Tibial nerve (tissue), 4 donors: ENCODE data around the gene UBE2O. TPM values are rescaled to one million over a fixed set of nuclear protein-coding genes. Genes with fewer than 3 reads are reported as not detected.

ENCODE experiments used
- DNase-seq, 2 donors: peaks; one replicate each; pipeline ENCODE4 v3.0.0-alpha.2; 2019; ENCODE audit warnings: low spot score in 2 of 2
- H3K27ac ChIP-seq, 4 donors: fragments of 200-600 bp; sonication (generic) in 3 of 4; one replicate each; pipeline ENCODE4 v1.5.1; 2017 to 2019; ENCODE audit warnings: mild to moderate bottlenecking in 1 of 4
- H3K27me3 ChIP-seq, 2 donors: fragments of 200-600 bp; sonication (generic) in 1 of 2; one replicate each; pipeline versions ENCODE4 v1.5.1 to v1.6.0; 2017 to 2019
- H3K36me3 ChIP-seq, 3 donors: fragments of 200-600 bp; sonication (generic); one replicate each; pipeline ENCODE4 v1.5.1; 2018 to 2019
- H3K4me1 ChIP-seq, 4 donors: fragments of 200-600 bp; sonication (generic) in 3 of 4; one replicate each; pipeline ENCODE4 v1.5.1; 2017 to 2019
- H3K4me3 ChIP-seq, 4 donors: fragments of 200-600 bp; sonication (generic) in 3 of 4; one replicate each; pipeline ENCODE4 v1.5.1; 2017 to 2019; ENCODE audit warnings: mild to moderate bottlenecking in 1 of 4, moderate library complexity in 1 of 4
- H3K9me3 ChIP-seq, 4 donors: fragments of 200-600 bp; sonication (generic) in 3 of 4; one replicate each; pipeline ENCODE4 v1.5.1; 2017 to 2019
- CTCF ChIP-seq, 5 experiments: fragments of 200-600 bp in 3 of 5; fragments of 450-650 bp in 2 of 5; sonication (generic) in 3 of 5; IDR thresholded peaks; one replicate each; pipeline ENCODE4 v1.5.1; 2016 to 2019; ENCODE audit warnings: antibody characterized with exemption in 5 of 5, mild to moderate bottlenecking in 3 of 5, moderate library complexity in 2 of 5
- EP300 ChIP-seq, 2 donors: sonication (generic); formaldehyde crosslinking; IDR thresholded peaks; one replicate each; pipeline ENCODE4 v1.6.1; 2017; ENCODE audit warnings: antibody characterized with exemption in 2 of 2, mild to moderate bottlenecking in 1 of 2
- POLR2A ChIP-seq, 2 donors: fragments of 450-650 bp; IDR thresholded peaks; one replicate each; pipeline ENCODE4 v1.6.1; 2017; ENCODE audit warnings: antibody characterized with exemption in 2 of 2, mild to moderate bottlenecking in 2 of 2, moderate library complexity in 2 of 2
- WGBS, 2 donors: methylation state at CpG; one replicate each; pipeline ENCODE4 v1.1.5; 2018; 5-methylcytosine and 5-hydroxymethylcytosine counted together
- total RNA-seq, 4 donors: library from RNA; depleted of rRNA; stranded (reverse); fragments of >200 nt; gene quantifications; one replicate each; pipeline ENCODE4 v1.1.0, GENCODE V29; 2016

UBE2O gene
- total RNA-seq, 4 donors from 2014 or later = 16.0 to 38.7 (median 20.7) TPM

GRCh38 chr17:76497699-76497978, 44.7 kb upstream of the UBE2O start:
- Histone ChIP-seq H3K27ac (peak overlapping the region; percentile 41 to 89 (median 84)), H3K36me3 (no peaks in the 10 kb centered on the region), H3K4me1 (peaks cover 0 to 82% (median 43%) of the 10 kb centered on the region in 4 donors), H3K4me3 (peak overlapping the region in 1 of 4 donors; percentile 67), H3K9me3 (no peaks in the 10 kb centered on the region), H3K27me3 (no peaks in the 10 kb centered on the region)
- TF ChIP-seq POLR2A (IDR thresholded peaks at IDR 0.05) (no peak), CTCF (IDR thresholded peaks at IDR 0.05) (no peak), EP300 (IDR thresholded peaks at IDR 0.05) (no peak)
- WGBS, 2 donors = 31 to 64% methylated on average over 2 of the region's 2 CpGs
- DNase-seq = no peak

GRCh38 chr17:76496464-76496863, 43.5 kb upstream of the UBE2O start:
- Histone ChIP-seq H3K4me1 (peaks cover 0 to 77% (median 42%) of the 10 kb centered on the region in 4 donors), H3K9me3 (no peaks in the 10 kb centered on the region), H3K4me3 (no peak overlapping the region), H3K27me3 (no peaks in the 10 kb centered on the region), H3K36me3 (no peaks in the 10 kb centered on the region), H3K27ac (peak overlapping the region in 2 of 4 donors; percentile 36 to 89)
- DNase-seq = no peak
- WGBS, 2 donors = 71 to 85% methylated on average over 6 of the region's 6 CpGs
- TF ChIP-seq POLR2A (IDR thresholded peaks at IDR 0.05) = no peak
- no peak for TF ChIP-seq CTCF (IDR thresholded peaks at IDR 0.05)
- no peak for TF ChIP-seq EP300 (IDR thresholded peaks at IDR 0.05)

GRCh38 chr17:76495663-76496400, 42.9 kb upstream of the UBE2O start:
- Histone ChIP-seq H3K4me3 (no peak overlapping the region), H3K4me1 (peaks cover 0 to 75% (median 44%) of the 10 kb centered on the region in 4 donors), H3K27me3 (no peaks in the 10 kb centered on the region), H3K36me3 (no peaks in the 10 kb centered on the region), H3K27ac (peak overlapping the region in 2 of 4 donors; percentile 69 to 89), H3K9me3 (no peaks in the 10 kb centered on the region)
- no peak for TF ChIP-seq EP300 (IDR thresholded peaks at IDR 0.05)
- no peak for TF ChIP-seq POLR2A (IDR thresholded peaks at IDR 0.05)
- no peak for TF ChIP-seq CTCF (IDR thresholded peaks at IDR 0.05)
- 75 to 76% methylated on average over 16 of the region's 16 CpGs for WGBS, 2 donors
- no peak for DNase-seq

- H3K36me3 ChIP-seq = no peaks in the 10 kb centered on the region
- TF ChIP-seq EP300 (IDR thresholded peaks at IDR 0.05) (no peak), POLR2A (IDR thresholded peaks at IDR 0.05) (no peak), CTCF (IDR thresholded peaks at IDR 0.05) (no peak)
- H3K4me3 ChIP-seq = peak overlapping the region in 2 of 4 donors; percentile 22 to 23
- no peak for DNase-seq
- no peaks in the 10 kb centered on the region for H3K9me3 ChIP-seq
- 62 to 68% methylated on average over 19 to 20 of the region's 21 CpGs for WGBS, 2 donors
- H3K4me1 ChIP-seq = peaks cover 0 to 59% (median 41%) of the 10 kb centered on the region in 4 donors
- peak overlapping the region; percentile 38 to 93 (median 86) for H3K27ac ChIP-seq
- no peaks in the 10 kb centered on the region for H3K27me3 ChIP-seq
These were observed 40.7 kb upstream of the UBE2O start for GRCh38 chr17:76493505-76494167.

- 10 to 12% methylated on average over 14 to 15 of the region's 15 CpGs for WGBS, 2 donors
- peak in 1 of 2 donors; percentile 47 for DNase-seq
These were observed 40.1 kb upstream of the UBE2O start for GRCh38 chr17:76492989-76493501.

More at GRCh38 chr17:76492989-76493501, 40.1 kb upstream of the UBE2O start:
- H3K4me3 ChIP-seq = peak overlapping the region in 3 of 4 donors; percentile 22 to 29 (median 23)
- H3K9me3 ChIP-seq = no peaks in the 10 kb centered on the region
- peaks cover 0 to 53% (median 41%) of the 10 kb centered on the region in 4 donors for H3K4me1 ChIP-seq
- H3K27ac ChIP-seq = peak overlapping the region; percentile 38 to 93 (median 86)
- TF ChIP-seq POLR2A (IDR thresholded peaks at IDR 0.05) (peak in 1 of 2 donors; percentile 33), CTCF (IDR thresholded peaks at IDR 0.05) (no peak), EP300 (IDR thresholded peaks at IDR 0.05) (peak; percentile 30 to 79)
- H3K27me3 ChIP-seq = no peaks in the 10 kb centered on the region
- H3K36me3 ChIP-seq = no peaks in the 10 kb centered on the region
